Type B pancreatic cell (in vitro differentiated cells): ENCODE data around the gene SLC4A4. TPM values are rescaled to one million over a fixed set of nuclear protein-coding genes. Genes with fewer than 3 reads are reported as not detected.

ENCODE experiments used
- DNase-seq: peaks from one replicate; pipeline ENCODE4 v3.0.0; 2021; ENCODE audit warnings: mixed read lengths; ENCODE audit not compliant: unreplicated experiment; ENCODE audit errors: extremely low spot score
- H3K27ac Mint-ChIP-seq: 2 replicates; pipeline ENCODE4 v1.8.0; 2021; ENCODE audit warnings: mild to moderate bottlenecking, mixed read lengths
- H3K27me3 Mint-ChIP-seq: 2 replicates; pipeline ENCODE4 v1.8.0; 2021; ENCODE audit warnings: mixed read lengths
- H3K36me3 Mint-ChIP-seq: 2 replicates; pipeline ENCODE4 v1.8.0; 2021; ENCODE audit warnings: mixed read lengths
- H3K4me1 Mint-ChIP-seq: one replicate; pipeline ENCODE4 v1.8.0; 2021; ENCODE audit warnings: mixed read lengths; ENCODE audit not compliant: unreplicated experiment
- H3K4me3 Mint-ChIP-seq: 2 replicates; pipeline ENCODE4 v1.8.0; 2021; ENCODE audit warnings: mild to moderate bottlenecking, mixed read lengths
- H3K9me3 Mint-ChIP-seq: 2 replicates; pipeline ENCODE4 v1.8.0; 2021; ENCODE audit warnings: mixed read lengths
- total RNA-seq: library from RNA; stranded (reverse); gene quantifications from 2 replicates; pipeline ENCODE4 v1.2.1, GENCODE V29; 2021; ENCODE audit warnings: low replicate concordance
- TF ChIP-seq, protein P1 (sequence below): fragments of 200-600 bp; sonication (generic); conservative IDR thresholded peaks from 2 replicates; pipeline ENCODE4 v1.5.0; 2021; ENCODE audit warnings: antibody characterized with exemption, mild to moderate bottlenecking

Gene SLC4A4
- total RNA-seq, 1 donor from 2014 or later: 27.2 TPM

DNA sequence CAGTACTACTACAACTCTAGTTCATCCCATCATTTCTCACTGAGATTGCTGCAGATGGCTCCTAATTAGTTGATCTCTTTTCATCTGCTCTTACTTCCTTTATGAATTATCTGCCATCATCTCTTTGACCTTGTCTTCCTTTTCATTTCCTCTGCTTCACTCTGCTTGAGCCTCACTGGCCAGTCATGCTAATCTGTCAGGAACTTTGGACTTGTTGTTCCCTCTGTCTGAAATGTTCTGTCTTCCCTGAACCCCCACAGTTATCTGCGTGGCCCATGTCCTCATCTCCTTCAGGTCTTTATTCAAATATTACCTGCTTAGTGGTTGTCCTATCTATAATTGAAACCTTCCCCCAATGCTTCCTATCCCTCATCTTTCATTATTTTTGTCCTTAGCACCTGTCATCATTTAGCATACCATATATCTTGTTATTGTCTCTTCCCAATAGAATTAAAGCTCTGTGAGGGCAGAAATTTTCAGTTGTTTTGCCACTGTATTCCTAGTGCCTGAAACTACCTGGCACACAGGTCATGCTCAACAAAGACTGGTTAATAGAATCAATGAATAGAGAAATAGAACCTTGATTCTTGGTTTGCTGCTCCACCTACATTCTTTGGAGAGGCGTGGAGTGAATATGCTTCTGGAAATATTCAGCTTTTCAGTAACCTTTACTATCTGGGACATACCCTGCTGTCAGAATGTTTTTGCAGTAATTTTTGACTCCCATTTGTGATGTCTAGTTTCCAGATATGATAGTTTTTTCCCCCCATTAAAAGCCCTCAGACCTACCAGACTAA lies 5.0 kb downstream of the SLC4A4 start:
- Mint-ChIP-seq H3K4me3 (peak overlapping the region; percentile 4), H3K4me1 (peaks cover 18% of the 10 kb centered on the region), H3K9me3 (peaks cover 8% of the 10 kb centered on the region), H3K27ac (peak overlapping the region; percentile 83), H3K27me3 (no peaks in the 10 kb centered on the region), H3K36me3 (peaks cover 15% of the 10 kb centered on the region)
- DNase-seq: no peak
- TF ChIP-seq, protein P1, sequence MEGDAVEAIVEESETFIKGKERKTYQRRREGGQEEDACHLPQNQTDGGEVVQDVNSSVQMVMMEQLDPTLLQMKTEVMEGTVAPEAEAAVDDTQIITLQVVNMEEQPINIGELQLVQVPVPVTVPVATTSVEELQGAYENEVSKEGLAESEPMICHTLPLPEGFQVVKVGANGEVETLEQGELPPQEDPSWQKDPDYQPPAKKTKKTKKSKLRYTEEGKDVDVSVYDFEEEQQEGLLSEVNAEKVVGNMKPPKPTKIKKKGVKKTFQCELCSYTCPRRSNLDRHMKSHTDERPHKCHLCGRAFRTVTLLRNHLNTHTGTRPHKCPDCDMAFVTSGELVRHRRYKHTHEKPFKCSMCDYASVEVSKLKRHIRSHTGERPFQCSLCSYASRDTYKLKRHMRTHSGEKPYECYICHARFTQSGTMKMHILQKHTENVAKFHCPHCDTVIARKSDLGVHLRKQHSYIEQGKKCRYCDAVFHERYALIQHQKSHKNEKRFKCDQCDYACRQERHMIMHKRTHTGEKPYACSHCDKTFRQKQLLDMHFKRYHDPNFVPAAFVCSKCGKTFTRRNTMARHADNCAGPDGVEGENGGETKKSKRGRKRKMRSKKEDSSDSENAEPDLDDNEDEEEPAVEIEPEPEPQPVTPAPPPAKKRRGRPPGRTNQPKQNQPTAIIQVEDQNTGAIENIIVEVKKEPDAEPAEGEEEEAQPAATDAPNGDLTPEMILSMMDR: no peak

DNA sequence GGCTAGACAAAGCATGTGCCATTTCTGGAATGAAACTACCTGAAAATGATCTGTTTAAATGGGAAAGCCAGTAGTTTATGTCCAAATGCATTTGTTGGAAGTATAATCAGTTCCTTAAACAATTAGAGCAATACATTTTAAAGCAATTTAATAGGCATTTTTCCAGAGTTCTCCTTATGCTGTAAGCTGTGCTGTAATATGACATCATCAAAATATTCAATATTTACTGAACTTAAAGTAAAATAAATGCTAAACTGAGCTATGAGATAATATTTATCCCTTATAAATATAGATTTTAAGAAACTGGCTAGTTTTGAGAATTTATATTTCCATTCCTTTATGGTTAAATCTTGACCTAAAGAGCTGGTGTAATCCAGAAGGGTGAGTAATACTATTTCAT lies 7.9 kb downstream of the SLC4A4 start:
- peaks cover 18% of the 10 kb centered on the region for H3K36me3 Mint-ChIP-seq
- TF ChIP-seq, protein P1: no peak
- peaks cover 8% of the 10 kb centered on the region for H3K9me3 Mint-ChIP-seq
- no peak for DNase-seq
- H3K27me3 Mint-ChIP-seq: no peaks in the 10 kb centered on the region
- peaks cover 20% of the 10 kb centered on the region for H3K4me1 Mint-ChIP-seq
- H3K4me3 Mint-ChIP-seq: no peak overlapping the region
- H3K27ac Mint-ChIP-seq: no peak overlapping the region

DNA sequence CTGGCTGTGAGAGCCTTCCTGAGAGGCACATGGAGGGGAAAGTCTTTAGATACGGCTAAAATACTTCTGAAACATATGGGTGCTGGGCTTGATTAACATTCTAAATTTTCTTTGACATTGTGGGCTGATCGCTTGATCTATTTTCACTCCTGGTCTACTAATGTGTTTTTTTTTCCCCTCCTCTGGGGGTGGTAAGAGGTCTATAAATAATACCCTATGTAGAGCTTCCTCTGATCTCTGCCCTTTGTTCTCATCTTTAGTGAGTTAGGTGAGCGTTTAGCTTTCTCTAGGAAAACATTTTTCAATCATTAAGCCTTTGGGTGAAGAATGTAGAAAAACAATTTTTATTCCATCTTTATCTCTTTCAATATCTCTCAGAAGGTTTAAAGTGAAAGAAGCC lies 9.8 kb downstream of the SLC4A4 start:
- Mint-ChIP-seq H3K4me3 (no peak overlapping the region), H3K27ac (peak overlapping the region; percentile 3), H3K9me3 (peaks cover 5% of the 10 kb centered on the region), H3K27me3 (no peaks in the 10 kb centered on the region), H3K36me3 (peaks cover 14% of the 10 kb centered on the region), H3K4me1 (peaks cover 18% of the 10 kb centered on the region)
- no peak for DNase-seq
- TF ChIP-seq, protein P1: no peak

DNA sequence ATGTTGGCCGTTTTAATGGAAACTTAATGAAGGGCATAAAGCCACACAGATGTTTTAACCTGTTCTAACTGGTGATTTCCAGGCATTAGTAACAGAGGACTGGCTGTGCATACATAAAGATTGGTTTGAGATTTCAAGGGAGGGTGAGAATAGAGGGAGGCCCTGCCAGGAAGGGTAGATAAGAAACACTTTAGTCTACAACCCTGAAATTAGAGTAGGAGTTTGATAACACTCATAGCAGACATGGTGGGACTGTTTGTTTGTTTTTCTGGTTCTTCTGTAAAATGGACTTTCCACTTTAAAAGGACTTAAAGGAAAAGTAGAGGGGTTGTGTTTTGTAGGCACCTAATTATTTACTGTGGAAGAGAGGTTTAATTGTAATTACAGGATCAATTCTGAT lies 16.2 kb downstream of the SLC4A4 start:
- peak overlapping the region; percentile 5 for H3K27ac Mint-ChIP-seq
- H3K4me1 Mint-ChIP-seq: peaks cover 9% of the 10 kb centered on the region
- H3K9me3 Mint-ChIP-seq: peaks cover 6% of the 10 kb centered on the region
- no peak for DNase-seq
- no peaks in the 10 kb centered on the region for H3K27me3 Mint-ChIP-seq
- TF ChIP-seq, protein P1: no peak
- H3K36me3 Mint-ChIP-seq: peaks cover 3% of the 10 kb centered on the region
- no peak overlapping the region for H3K4me3 Mint-ChIP-seq

DNA sequence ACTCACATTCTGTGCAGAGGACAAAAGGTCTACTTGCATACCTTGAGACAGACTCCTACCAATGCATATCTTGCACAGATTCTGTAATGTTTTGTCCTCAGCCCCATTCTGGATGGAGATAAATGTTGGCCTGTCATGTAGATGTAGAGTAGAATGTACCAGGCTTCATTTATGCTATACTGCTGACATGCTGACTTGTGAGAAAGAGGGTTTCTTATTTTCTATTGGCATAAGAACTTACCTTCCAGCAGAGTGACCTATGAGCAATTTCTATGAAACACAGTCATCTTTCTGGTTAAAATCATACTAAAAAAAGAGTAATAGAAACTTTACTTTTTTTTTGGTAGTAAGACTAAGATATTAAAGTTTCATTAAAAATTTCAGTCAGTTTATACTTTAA lies 17.2 kb downstream of the SLC4A4 start:
- H3K27me3 Mint-ChIP-seq: no peaks in the 10 kb centered on the region
- H3K4me3 Mint-ChIP-seq: no peak overlapping the region
- TF ChIP-seq, protein P1: no peak
- H3K4me1 Mint-ChIP-seq: peaks cover 9% of the 10 kb centered on the region
- no peak overlapping the region for H3K27ac Mint-ChIP-seq
- DNase-seq: no peak
- H3K9me3 Mint-ChIP-seq: peaks cover 6% of the 10 kb centered on the region
- peaks cover 3% of the 10 kb centered on the region for H3K36me3 Mint-ChIP-seq
